HG02938 (cell line): ENCODE data around the gene MLLT1.

Experiments used
- ATAC-seq: cut with Tn5 transposase; IDR thresholded peaks from one replicate; pipeline ENCODE4 v1.9.1; 2021; ENCODE audit warnings: mild to moderate bottlenecking, moderate library complexity; ENCODE audit not compliant: unreplicated experiment

MLLT1 gene

GRCh38 chr19:6260376-6260775 lies 19.4 kb downstream of the MLLT1 start:
- ATAC-seq = no peak

- ATAC-seq = no peak
Measured at GRCh38 chr19:6259312-6259861, 20.4 kb downstream of the MLLT1 start.

- no peak for ATAC-seq
Measured at GRCh38 chr19:6258812-6259311, 20.9 kb downstream of the MLLT1 start.

GRCh38 chr19:6253954-6254733 lies 25.6 kb downstream of the MLLT1 start:
- ATAC-seq = no peak

- ATAC-seq = no peak
Measured at GRCh38 chr19:6252066-6252465, 27.7 kb downstream of the MLLT1 start.

GRCh38 chr19:6250909-6251308 lies 28.9 kb downstream of the MLLT1 start:
- ATAC-seq = no peak

- ATAC-seq = no peak
Measured at GRCh38 chr19:6250024-6250615, 29.7 kb downstream of the MLLT1 start.

GRCh38 chr19:6249296-6249695 lies 30.5 kb downstream of the MLLT1 start:
- ATAC-seq = no peak

- ATAC-seq = no peak
Measured at GRCh38 chr19:6248844-6249243, 30.9 kb downstream of the MLLT1 start.

GRCh38 chr19:6248341-6248740 lies 31.4 kb downstream of the MLLT1 start:
- ATAC-seq = no peak

GRCh38 chr19:6247007-6247288 lies 32.8 kb downstream of the MLLT1 start:
- no peak for ATAC-seq

GRCh38 chr19:6246174-6247006 lies 33.4 kb downstream of the MLLT1 start:
- no peak for ATAC-seq

- no peak for ATAC-seq
Measured at GRCh38 chr19:6242677-6243076, 37.1 kb downstream of the MLLT1 start.

- ATAC-seq = no peak
Measured at GRCh38 chr19:6241680-6242377, 37.9 kb downstream of the MLLT1 start.

GRCh38 chr19:6241056-6241455 lies 38.7 kb downstream of the MLLT1 start:
- no peak for ATAC-seq

GRCh38 chr19:6239871-6240676 lies 39.7 kb downstream of the MLLT1 start:
- ATAC-seq = no peak

- ATAC-seq = no peak
Measured at GRCh38 chr19:6239401-6239844, 40.4 kb downstream of the MLLT1 start.

- ATAC-seq = no peak
Measured at GRCh38 chr19:6238643-6239281, 41.0 kb downstream of the MLLT1 start.

- no peak for ATAC-seq
Measured at GRCh38 chr19:6238256-6238642, 41.5 kb downstream of the MLLT1 start.
